OCI-LY7 (cell line): ENCODE data around the gene LEPROT.

Experiments used
- EZH2phosphoT487 ChIP-seq: fragments of 200-600 bp; sonication (generic); IDR thresholded peaks from 2 replicates; pipeline ENCODE4 v1.6.1; 2018; ENCODE audit warnings: low read depth, borderline replicate concordance, mild to moderate bottlenecking, mixed run types, antibody characterized with exemption, low read length, moderate library complexity, mixed read lengths
- TF ChIP-seq, protein P1 (sequence below): fragments of 200-600 bp; sonication (generic); conservative IDR thresholded peaks from 2 replicates; pipeline ENCODE4 v1.5.1; 2014; ENCODE audit warnings: mild to moderate bottlenecking, antibody characterized with exemption, low read length, moderate library complexity, mixed read lengths

GRCh38 chr1:65412984-65413375 is 7.5 kb upstream of the LEPROT start:
- TF ChIP-seq, protein P1, sequence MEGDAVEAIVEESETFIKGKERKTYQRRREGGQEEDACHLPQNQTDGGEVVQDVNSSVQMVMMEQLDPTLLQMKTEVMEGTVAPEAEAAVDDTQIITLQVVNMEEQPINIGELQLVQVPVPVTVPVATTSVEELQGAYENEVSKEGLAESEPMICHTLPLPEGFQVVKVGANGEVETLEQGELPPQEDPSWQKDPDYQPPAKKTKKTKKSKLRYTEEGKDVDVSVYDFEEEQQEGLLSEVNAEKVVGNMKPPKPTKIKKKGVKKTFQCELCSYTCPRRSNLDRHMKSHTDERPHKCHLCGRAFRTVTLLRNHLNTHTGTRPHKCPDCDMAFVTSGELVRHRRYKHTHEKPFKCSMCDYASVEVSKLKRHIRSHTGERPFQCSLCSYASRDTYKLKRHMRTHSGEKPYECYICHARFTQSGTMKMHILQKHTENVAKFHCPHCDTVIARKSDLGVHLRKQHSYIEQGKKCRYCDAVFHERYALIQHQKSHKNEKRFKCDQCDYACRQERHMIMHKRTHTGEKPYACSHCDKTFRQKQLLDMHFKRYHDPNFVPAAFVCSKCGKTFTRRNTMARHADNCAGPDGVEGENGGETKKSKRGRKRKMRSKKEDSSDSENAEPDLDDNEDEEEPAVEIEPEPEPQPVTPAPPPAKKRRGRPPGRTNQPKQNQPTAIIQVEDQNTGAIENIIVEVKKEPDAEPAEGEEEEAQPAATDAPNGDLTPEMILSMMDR = no peak
- TF ChIP-seq EZH2phosphoT487 = no peak
